HG03280 (cell line): ENCODE measurements around the gene RPRML.

Experiments
- ATAC-seq: cut with Tn5 transposase; IDR thresholded peaks from one replicate; pipeline ENCODE4 v1.9.1; 2021; ENCODE audit warnings: mild to moderate bottlenecking, moderate library complexity; ENCODE audit not compliant: unreplicated experiment

The RPRML gene

GRCh38 chr17:46947216-46947615, 31.8 kb downstream of the RPRML start:
- ATAC-seq = no peak

GRCh38 chr17:46944931-46945330, 34.1 kb downstream of the RPRML start:
- no peak for ATAC-seq

DNA sequence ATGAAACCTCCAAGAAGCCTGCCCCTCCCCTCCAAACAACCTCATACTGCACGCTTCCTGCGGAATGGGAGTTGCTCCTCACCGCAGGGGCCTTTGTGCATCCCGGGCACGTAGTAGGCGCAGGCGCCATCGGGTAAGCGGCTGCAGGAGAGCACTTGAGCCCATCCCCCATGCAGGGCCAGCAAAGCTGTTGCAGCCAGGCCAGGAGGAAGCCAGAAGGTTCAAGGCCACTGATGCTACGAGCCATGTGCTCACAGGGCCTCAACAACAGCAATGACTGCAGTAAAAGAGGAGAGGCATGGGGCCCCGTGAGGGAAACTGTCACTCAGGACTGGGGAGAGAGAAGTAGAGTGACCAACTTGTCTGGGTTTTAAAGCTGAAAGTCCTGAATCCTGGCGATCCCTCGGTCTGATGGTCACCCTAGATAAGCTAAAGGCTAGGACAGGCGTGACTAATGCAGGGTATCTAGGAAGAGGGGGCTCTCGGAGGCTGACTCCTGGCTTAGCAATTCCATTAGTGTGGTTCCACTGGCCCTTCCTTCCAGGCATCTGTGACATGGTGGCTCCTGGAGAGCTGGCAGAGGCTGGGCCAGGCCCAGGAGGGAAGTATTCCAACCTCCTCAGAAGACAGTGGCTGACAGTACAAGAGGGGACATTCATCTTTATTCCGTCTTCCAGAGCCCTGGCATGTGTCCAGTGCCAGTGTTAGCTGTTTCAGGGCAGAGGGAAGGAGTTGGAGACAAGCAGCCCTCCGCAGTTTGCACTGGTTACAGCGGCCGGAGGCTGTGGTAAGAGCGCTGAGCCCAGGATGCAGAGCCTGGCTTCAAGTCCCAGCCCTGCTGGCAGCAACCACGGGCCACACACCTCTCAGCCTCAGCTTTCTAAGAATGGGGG, 35.3 kb downstream of the RPRML start:
- ATAC-seq = no peak

DNA sequence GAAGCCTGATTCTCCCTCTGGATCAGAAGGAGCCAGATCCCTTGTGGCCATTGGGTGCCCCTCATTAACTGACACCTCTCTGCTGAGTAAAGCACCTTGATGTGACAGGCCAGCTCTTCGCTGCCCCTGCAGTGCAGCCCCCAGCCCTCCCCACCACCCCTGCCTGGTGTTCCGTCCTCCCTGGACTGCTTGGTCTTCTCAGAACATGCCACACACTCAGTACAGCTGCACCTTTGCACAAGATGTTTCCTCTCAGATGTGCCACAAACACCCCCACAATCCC, 35.9 kb downstream of the RPRML start:
- ATAC-seq = no peak

- ATAC-seq = no peak
Observed at GRCh38 chr17:46942441-46943217, 36.4 kb downstream of the RPRML start.

- peak; percentile 66 for ATAC-seq
Observed at GRCh38 chr17:46940692-46941404, 38.2 kb downstream of the RPRML start.

- no peak for ATAC-seq
Observed at GRCh38 chr17:46935658-46936266, 43.3 kb downstream of the RPRML start.

DNA sequence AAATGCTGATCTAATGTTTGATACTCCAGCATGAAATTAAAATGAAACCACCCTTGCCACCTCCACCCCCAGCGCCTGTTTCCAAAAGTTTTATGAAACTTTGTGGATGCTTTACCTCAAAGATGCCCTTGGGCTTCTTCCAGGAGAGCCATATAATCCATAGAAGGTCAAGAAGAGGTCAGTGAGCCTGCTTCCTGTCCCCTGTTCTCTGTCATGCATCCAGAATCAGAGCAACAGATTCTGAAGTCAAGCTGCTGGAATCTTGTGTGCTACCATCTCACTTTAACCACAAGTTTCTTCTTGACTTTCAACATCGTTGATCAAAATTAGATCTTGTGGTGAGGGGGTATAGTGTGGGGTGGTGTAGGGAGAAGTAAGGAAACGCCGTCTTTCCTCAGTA, 47.5 kb downstream of the RPRML start:
- no peak for ATAC-seq

DNA sequence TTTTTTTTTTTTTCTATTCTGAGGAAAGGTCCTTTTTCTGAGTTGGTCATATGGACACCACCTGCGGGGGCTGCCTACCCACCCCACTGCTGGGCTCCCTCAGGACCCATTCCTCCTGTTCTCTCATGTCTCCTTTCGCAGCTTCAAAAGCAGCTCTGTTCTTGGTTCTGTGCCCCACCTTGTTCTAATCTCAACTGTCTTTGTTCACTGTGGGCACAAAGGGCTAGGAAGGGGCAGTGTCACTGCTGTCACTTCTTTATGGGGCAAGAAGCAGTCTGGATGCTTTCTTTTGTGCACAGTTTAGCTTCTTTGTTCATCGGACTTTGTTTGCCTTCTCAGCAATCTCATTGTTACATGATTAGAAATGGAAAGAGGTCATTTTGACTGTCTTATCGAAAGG, 49.0 kb downstream of the RPRML start:
- ATAC-seq = no peak

DNA sequence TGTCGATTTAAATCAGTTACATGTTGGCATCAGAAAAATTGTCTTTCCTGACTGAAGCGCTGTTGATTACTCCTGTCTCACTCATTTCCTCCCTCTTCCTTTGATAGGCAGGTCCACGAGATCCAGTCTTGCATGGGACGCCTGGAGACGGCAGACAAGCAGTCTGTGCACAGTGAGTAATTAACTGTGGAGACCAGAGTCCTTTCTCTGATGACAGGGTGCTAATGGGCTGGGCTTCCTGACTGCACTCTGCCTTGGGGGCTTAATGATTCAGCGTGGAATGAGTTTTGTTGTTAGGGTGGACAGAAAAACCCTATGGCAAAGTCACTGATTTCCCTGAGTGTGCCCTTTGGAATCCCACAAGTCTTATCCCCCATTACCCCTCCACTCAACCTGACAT, 49.6 kb downstream of the RPRML start:
- ATAC-seq = no peak

DNA sequence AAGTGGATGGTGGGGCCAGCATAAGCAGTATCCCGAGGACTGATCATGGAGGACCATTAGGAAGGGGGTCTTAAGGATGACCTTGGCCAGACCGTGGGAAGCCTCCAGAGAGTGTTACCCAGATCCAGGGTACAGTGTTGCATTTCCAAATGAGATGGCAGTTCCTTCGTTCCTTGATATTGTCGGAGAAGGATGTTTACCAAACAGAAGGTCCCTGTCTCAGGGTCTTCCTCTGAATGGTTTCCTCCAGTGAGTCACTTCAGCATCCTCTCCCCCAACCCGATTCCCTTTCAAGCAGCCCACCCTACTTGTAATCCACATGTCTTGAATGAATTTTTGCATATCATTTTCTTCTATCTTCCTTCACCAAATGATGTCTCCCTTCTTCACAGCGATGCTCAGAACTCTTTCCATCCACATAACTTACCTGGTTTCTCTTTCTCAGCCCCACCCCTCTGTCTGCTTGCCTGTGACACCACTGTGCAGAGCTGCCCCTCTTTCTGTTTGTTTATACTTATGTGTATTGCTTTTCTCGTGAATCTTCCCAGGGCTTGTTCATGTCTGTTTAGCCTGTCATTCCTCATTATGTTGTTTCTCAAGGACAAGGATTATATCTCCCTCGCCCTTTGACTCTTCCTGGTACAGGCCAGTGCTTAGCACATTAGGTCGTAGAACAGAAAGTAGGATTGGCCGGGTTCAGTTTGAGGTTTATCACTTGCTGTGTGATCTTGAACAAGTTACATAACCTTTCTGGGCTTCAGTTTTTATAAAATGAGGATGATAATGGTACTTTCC, 50.4 kb downstream of the RPRML start:
- no peak for ATAC-seq
